ENCODE measurements around the gene CLIC6.

Gene CLIC6

GRCh38 chr21:34630536-34631143 is 38.2 kb upstream of the CLIC6 start:
- TF ChIP-seq CTCF (conservative IDR thresholded peaks at IDR 0.05; ENCODE audit: low read depth, low read length), result peak; percentile 79
- H3K4me3 ChIP-seq (ENCODE audit: low read length), result no peak overlapping the region
- DNase-seq (ENCODE audit: low read depth), result no peak

- DNase-seq (ENCODE audit: low read depth), result no peak
- H3K4me3 ChIP-seq (ENCODE audit: low read length), result no peak overlapping the region
- no peak for TF ChIP-seq CTCF (conservative IDR thresholded peaks at IDR 0.05; ENCODE audit: low read depth, low read length)
Observed at GRCh38 chr21:34632498-34632897, 36.3 kb upstream of the CLIC6 start.

GRCh38 chr21:34635307-34635706 is 33.5 kb upstream of the CLIC6 start:
- DNase-seq (ENCODE audit: low read depth), result no peak
- H3K4me3 ChIP-seq (ENCODE audit: low read length), result no peak overlapping the region
- peak; percentile 41 for TF ChIP-seq CTCF (conservative IDR thresholded peaks at IDR 0.05; ENCODE audit: low read depth, low read length)

GRCh38 chr21:34636961-34637360 is 31.8 kb upstream of the CLIC6 start:
- no peak for DNase-seq (ENCODE audit: low read depth)
- peak; percentile 23 for TF ChIP-seq CTCF (conservative IDR thresholded peaks at IDR 0.05; ENCODE audit: low read depth, low read length)
- no peak overlapping the region for H3K4me3 ChIP-seq (ENCODE audit: low read length)

GRCh38 chr21:34639250-34639649 is 29.5 kb upstream of the CLIC6 start:
- no peak for DNase-seq (ENCODE audit: low read depth)
- TF ChIP-seq CTCF (conservative IDR thresholded peaks at IDR 0.05; ENCODE audit: low read depth, low read length), result no peak

GRCh38 chr21:34639882-34640788 is 28.7 kb upstream of the CLIC6 start:
- TF ChIP-seq CTCF (conservative IDR thresholded peaks at IDR 0.05; ENCODE audit: low read depth, low read length), result no peak
- H3K4me3 ChIP-seq (ENCODE audit: low read length), result no peak overlapping the region
- no peak for DNase-seq (ENCODE audit: low read depth)

More at GRCh38 chr21:34639250-34639649, 29.5 kb upstream of the CLIC6 start:
- no peak overlapping the region for H3K4me3 ChIP-seq (ENCODE audit: low read length)

Data from retinal pigment epithelial cell (primary cell).